ENCODE measurements around the gene ATPAF2.
A peak's percentile ranks its signal among the peaks of the same experiment; 100 is the strongest.

ATPAF2 gene

GRCh38 chr17:17987901-17988300 is 51.1 kb downstream of the ATPAF2 start:
- TF ChIP-seq CTCF (IDR thresholded peaks at IDR 0.05; ENCODE audit: control insufficient read depth, extremely low read depth, insufficient read depth): no peak

GRCh38 chr17:17987187-17987896 is 51.6 kb downstream of the ATPAF2 start:
- no peak for DNase-seq (ENCODE audit: low read depth)
- no peak for TF ChIP-seq CTCF (IDR thresholded peaks at IDR 0.05; ENCODE audit: control insufficient read depth, extremely low read depth, insufficient read depth)
- no peak overlapping the region for H3K4me3 ChIP-seq (ENCODE audit: low read depth, low read length)

More at GRCh38 chr17:17987901-17988300, 51.1 kb downstream of the ATPAF2 start:
- no peak for DNase-seq (ENCODE audit: low read depth)
- no peak overlapping the region for H3K4me3 ChIP-seq (ENCODE audit: low read depth, low read length)

GRCh38 chr17:17985555-17985954 is 53.4 kb downstream of the ATPAF2 start:
- no peak for DNase-seq (ENCODE audit: low read depth)
- H3K4me3 ChIP-seq (ENCODE audit: low read depth, low read length): no peak overlapping the region
- no peak for TF ChIP-seq CTCF (IDR thresholded peaks at IDR 0.05; ENCODE audit: control insufficient read depth, extremely low read depth, insufficient read depth)

- H3K4me3 ChIP-seq (ENCODE audit: low read depth, low read length): no peak overlapping the region
- no peak for DNase-seq (ENCODE audit: low read depth)
- TF ChIP-seq CTCF (IDR thresholded peaks at IDR 0.05; ENCODE audit: control insufficient read depth, extremely low read depth, insufficient read depth): no peak
Observed at GRCh38 chr17:17985153-17985552, 53.8 kb downstream of the ATPAF2 start.

- TF ChIP-seq CTCF (IDR thresholded peaks at IDR 0.05; ENCODE audit: control insufficient read depth, extremely low read depth, insufficient read depth): no peak
- no peak for DNase-seq (ENCODE audit: low read depth)
- no peak overlapping the region for H3K4me3 ChIP-seq (ENCODE audit: low read depth, low read length)
Observed at GRCh38 chr17:17983776-17984175, 55.2 kb downstream of the ATPAF2 start.

- DNase-seq (ENCODE audit: low read depth): peak; percentile 90
- no peak for TF ChIP-seq CTCF (IDR thresholded peaks at IDR 0.05; ENCODE audit: control insufficient read depth, extremely low read depth, insufficient read depth)
- H3K4me3 ChIP-seq (ENCODE audit: low read depth, low read length): 0 out of 2 replicates have a peak overlapping the region, but pooled peaks have one; percentile 3
Observed at GRCh38 chr17:17983376-17983775, 55.6 kb downstream of the ATPAF2 start.

- DNase-seq (ENCODE audit: low read depth): peak; percentile 88
- TF ChIP-seq CTCF (IDR thresholded peaks at IDR 0.05; ENCODE audit: control insufficient read depth, extremely low read depth, insufficient read depth): no peak
- peak overlapping the region; percentile 3; the same call in 1 of the 2 replicates for H3K4me3 ChIP-seq (ENCODE audit: low read depth, low read length)
Observed at GRCh38 chr17:17982801-17983200, 56.2 kb downstream of the ATPAF2 start.
